Esophagus squamous epithelium (tissue), 4 donors: ENCODE measurements around the gene ADPRS.

ENCODE experiments used
- CTCF ChIP-seq, 6 experiments: fragments of 450-650 bp in 4 of 6; fragments of 200-600 bp in 2 of 6; sonication (generic) in 2 of 6; IDR thresholded peaks; one replicate each; pipeline ENCODE4 v1.5.1; 2016 to 2019; ENCODE audit warnings: antibody characterized with exemption in 6 of 6, mild to moderate bottlenecking in 4 of 6, moderate library complexity in 4 of 6
- POLR2A ChIP-seq, 4 donors: fragments of 450-650 bp; IDR thresholded peaks; one replicate each; pipeline ENCODE4 v1.6.1; 2017; ENCODE audit warnings: antibody characterized with exemption in 4 of 4, mild to moderate bottlenecking in 4 of 4, moderate library complexity in 3 of 4

DNA sequence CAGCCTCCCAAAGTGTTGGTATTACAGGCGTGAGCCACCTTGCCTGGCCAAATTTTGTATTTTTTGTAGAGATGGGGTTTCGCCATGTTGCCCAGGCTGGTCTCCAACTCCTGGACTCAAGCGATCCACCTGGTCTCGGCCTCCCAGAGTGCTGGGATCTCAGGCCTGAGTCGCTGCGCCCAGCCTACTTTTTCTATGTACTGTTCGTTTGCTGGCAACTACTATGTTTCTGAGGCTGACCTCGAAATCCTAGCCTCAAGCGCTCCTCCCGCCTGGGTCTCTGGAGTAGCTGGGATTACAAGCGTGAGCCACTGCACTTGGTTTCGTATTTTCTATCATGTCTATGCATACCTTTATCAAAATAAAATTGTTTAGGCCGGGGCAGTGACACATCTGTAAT, 5.5 kb upstream of the ADPRS start:
- TF ChIP-seq CTCF (IDR thresholded peaks at IDR 0.05) (no peak), POLR2A (IDR thresholded peaks at IDR 0.05) (no peak)
